Erythroblast (primary cell): ENCODE data around the gene ZNF841.

Experiments used
- GATA1 ChIP-seq: IDR thresholded peaks from 2 replicates; pipeline ENCODE4 v1.6.1; 2011; ENCODE audit warnings: low read depth, mild to moderate bottlenecking, control low read depth, low read length, moderate library complexity
- POLR2A ChIP-seq: IDR thresholded peaks from 2 replicates; pipeline ENCODE4 v1.6.1; 2011; ENCODE audit warnings: mild to moderate bottlenecking, low read length

- TF ChIP-seq POLR2A (no peak), GATA1 (no peak)
Observed at GRCh38 chr19:52112624-52113023, 17.1 kb upstream of the ZNF841 start.
